ENCODE measurements around the gene LETM1.

The LETM1 gene

GRCh38 chr4:1805493-1806222 lies 50.3 kb downstream of the LETM1 start:
- no peak for DNase-seq

- no peak for DNase-seq
Observed at GRCh38 chr4:1804638-1805492, 51.1 kb downstream of the LETM1 start.

GRCh38 chr4:1803523-1804423 lies 52.2 kb downstream of the LETM1 start:
- no peak for DNase-seq

GRCh38 chr4:1802720-1803522 lies 53.0 kb downstream of the LETM1 start:
- no peak for DNase-seq

GRCh38 chr4:1802151-1802715 lies 53.7 kb downstream of the LETM1 start:
- no peak for DNase-seq

GRCh38 chr4:1801286-1801958 lies 54.5 kb downstream of the LETM1 start:
- DNase-seq, result no peak

GRCh38 chr4:1800805-1801204 lies 55.2 kb downstream of the LETM1 start:
- no peak for DNase-seq

GRCh38 chr4:1799387-1800375 lies 56.3 kb downstream of the LETM1 start:
- no peak for DNase-seq

GRCh38 chr4:1798580-1799386 lies 57.2 kb downstream of the LETM1 start:
- DNase-seq, result no peak

- no peak for DNase-seq
Observed at GRCh38 chr4:1797861-1798579, 57.9 kb downstream of the LETM1 start.

- DNase-seq, result no peak
Observed at GRCh38 chr4:1797298-1797860, 58.6 kb downstream of the LETM1 start.

GRCh38 chr4:1796486-1797204 lies 59.3 kb downstream of the LETM1 start:
- DNase-seq, result no peak

GRCh38 chr4:1795299-1796195 lies 60.4 kb downstream of the LETM1 start:
- no peak for DNase-seq

GRCh38 chr4:1794809-1795298 lies 61.1 kb downstream of the LETM1 start:
- DNase-seq, result no peak

GRCh38 chr4:1793940-1794808 lies 61.8 kb downstream of the LETM1 start:
- DNase-seq, result no peak
